Left lung (tissue), 10 donors: Measurements from ENCODE around the gene AMIGO3. TPM values are rescaled to one million over a fixed set of nuclear protein-coding genes. Genes with fewer than 3 reads are reported as not detected.
"Not testable (repeated sequence)": the region's sequence is repeated elsewhere in the genome, so short reads cannot be mapped to it uniquely, and the experiment has no call there.

Experiments used
- ATAC-seq: fragments of 200-7000 bp; cut with Tn5 transposase; one replicate; pipeline ENCODE4 v1.9.1; 2020; ENCODE audit warnings: moderate library complexity
- DNase-seq, 4 donors: peaks; one replicate each; pipeline ENCODE4 v3.0.0-alpha.2; 2013 to 2020
- H3K27ac ChIP-seq, 2 donors: fragments of 200-600 bp; sonication (generic) in 1 of 2; one replicate each; pipeline versions ENCODE4 v1.5.0 to v1.8.0; 2020 to 2021
- H3K27me3 ChIP-seq, 2 donors: fragments of 200-600 bp; sonication (generic) in 1 of 2; one replicate each; pipeline versions ENCODE4 v1.5.0 to v1.8.0; 2020 to 2021
- H3K36me3 ChIP-seq, 2 donors: fragments of 200-600 bp; sonication (generic) in 1 of 2; one replicate each; pipeline versions ENCODE4 v1.5.0 to v1.8.0; 2020 to 2021
- H3K4me1 ChIP-seq, 2 donors: fragments of 200-600 bp; one replicate each; pipeline ENCODE4 v1.8.0; 2021
- H3K4me3 ChIP-seq, 2 donors: fragments of 200-600 bp; sonication (generic) in 1 of 2; one replicate each; pipeline versions ENCODE4 v1.5.0 to v1.8.0; 2020 to 2021; ENCODE audit warnings: mild to moderate bottlenecking in 1 of 2
- H3K9me3 ChIP-seq, 2 donors: fragments of 200-600 bp; sonication (generic) in 1 of 2; one replicate each; pipeline versions ENCODE4 v1.5.0 to v1.8.0; 2020 to 2021
- intact Hi-C, 2 donors: fragments of 100-400 bp; cut with DNase I; formaldehyde crosslinking; loops; one replicate each; pipeline versions ENCODE4 v1.11.2 to v1.14.2; 2022
- polyA plus RNA-seq, 6 donors: library from polyadenylated mRNA; unstranded; fragments of 120-200 nt; gene quantifications; one replicate each; pipeline ENCODE4 v1.2.1, GENCODE V29; 2013; ENCODE audit not compliant: insufficient read length in 6 of 6
- total RNA-seq, 2 donors: library from RNA; stranded (reverse); fragmentation: NEBNext Ultra II Directional; extraction: Animal tissue kit (Norgen Biotek cat#: 25700); gene quantifications; one replicate each; pipeline ENCODE4 v1.2.1, GENCODE V29; 2021
- TF ChIP-seq, protein P1 (sequence below), 2 donors: fragments of 200-600 bp; sonication (generic) in 1 of 2; IDR thresholded peaks; one replicate each; pipeline versions ENCODE4 v1.5.0 to v1.8.0; 2021; ENCODE audit warnings: antibody characterized with exemption in 2 of 2
- donor health status: DM: no; HTN: yes; CAD: no.
- donor health status: DM: no; HTN: no; CAD: no.

Gene AMIGO3
- total and polyA plus RNA-seq, 8 donors = 0.47 to 2.4 (median 1.8) TPM; not detected in 1

- TF ChIP-seq, protein P1, sequence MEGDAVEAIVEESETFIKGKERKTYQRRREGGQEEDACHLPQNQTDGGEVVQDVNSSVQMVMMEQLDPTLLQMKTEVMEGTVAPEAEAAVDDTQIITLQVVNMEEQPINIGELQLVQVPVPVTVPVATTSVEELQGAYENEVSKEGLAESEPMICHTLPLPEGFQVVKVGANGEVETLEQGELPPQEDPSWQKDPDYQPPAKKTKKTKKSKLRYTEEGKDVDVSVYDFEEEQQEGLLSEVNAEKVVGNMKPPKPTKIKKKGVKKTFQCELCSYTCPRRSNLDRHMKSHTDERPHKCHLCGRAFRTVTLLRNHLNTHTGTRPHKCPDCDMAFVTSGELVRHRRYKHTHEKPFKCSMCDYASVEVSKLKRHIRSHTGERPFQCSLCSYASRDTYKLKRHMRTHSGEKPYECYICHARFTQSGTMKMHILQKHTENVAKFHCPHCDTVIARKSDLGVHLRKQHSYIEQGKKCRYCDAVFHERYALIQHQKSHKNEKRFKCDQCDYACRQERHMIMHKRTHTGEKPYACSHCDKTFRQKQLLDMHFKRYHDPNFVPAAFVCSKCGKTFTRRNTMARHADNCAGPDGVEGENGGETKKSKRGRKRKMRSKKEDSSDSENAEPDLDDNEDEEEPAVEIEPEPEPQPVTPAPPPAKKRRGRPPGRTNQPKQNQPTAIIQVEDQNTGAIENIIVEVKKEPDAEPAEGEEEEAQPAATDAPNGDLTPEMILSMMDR (IDR thresholded peaks at IDR 0.05) = no peak
- intact Hi-C loops = no loop called here
These were observed 37.7 kb upstream of the AMIGO3 start for GRCh38 chr3:49757197-49757596.

DNA sequence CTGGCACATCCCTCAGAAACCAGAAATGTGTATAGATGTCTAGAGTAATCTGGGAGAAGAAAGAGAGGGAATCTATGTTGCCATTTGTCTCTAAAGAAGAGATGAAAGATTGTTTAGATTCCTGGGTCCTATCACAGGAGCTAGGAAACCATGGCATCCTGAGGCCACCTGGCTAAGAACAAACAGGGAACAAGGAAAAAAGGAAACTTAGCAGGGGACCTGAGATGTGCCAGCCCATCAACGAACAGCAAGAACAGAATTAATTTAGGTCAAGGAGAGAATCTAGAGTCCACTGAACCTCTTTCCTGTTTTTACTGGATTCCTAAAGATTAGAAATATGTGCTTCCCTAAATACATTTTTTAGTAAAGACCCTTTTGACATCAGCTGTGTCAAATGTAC, 36.6 kb upstream of the AMIGO3 start:
- H3K4me1 ChIP-seq = peaks cover 0 to 5% of the 10 kb centered on the region in 2 donors
- H3K27me3 ChIP-seq = no peaks in the 10 kb centered on the region
- intact Hi-C loops = no loop called here
- H3K36me3 ChIP-seq = no peaks in the 10 kb centered on the region
- H3K9me3 ChIP-seq = no peaks in the 10 kb centered on the region
- TF ChIP-seq, protein P1 (IDR thresholded peaks at IDR 0.05) = no peak
- H3K4me3 ChIP-seq = no peak overlapping the region
- no peak for DNase-seq
- H3K27ac ChIP-seq = no peak overlapping the region
- no peak for ATAC-seq

More at GRCh38 chr3:49757197-49757596, 37.7 kb upstream of the AMIGO3 start:
- Histone ChIP-seq H3K36me3 (no peaks in the 10 kb centered on the region), H3K27ac (no peak overlapping the region), H3K4me1 (peaks cover 0 to 8% of the 10 kb centered on the region in 2 donors), H3K9me3 (no peaks in the 10 kb centered on the region), H3K4me3 (no peak overlapping the region), H3K27me3 (no peaks in the 10 kb centered on the region)
- ATAC-seq = no peak
- DNase-seq = no peak

- Histone ChIP-seq H3K27ac (no peak overlapping the region), H3K4me1 (peaks cover 0 to 5% of the 10 kb centered on the region in 2 donors), H3K36me3 (no peaks in the 10 kb centered on the region), H3K27me3 (no peaks in the 10 kb centered on the region), H3K9me3 (no peaks in the 10 kb centered on the region), H3K4me3 (no peak overlapping the region)
- TF ChIP-seq, protein P1 (IDR thresholded peaks at IDR 0.05) = no peak
- ATAC-seq (no peak), DNase-seq (no peak)
- intact Hi-C loops = no loop called here
These were observed 35.1 kb upstream of the AMIGO3 start for GRCh38 chr3:49754536-49754935.

- no peaks in the 10 kb centered on the region for H3K9me3 ChIP-seq
- TF ChIP-seq, protein P1 (IDR thresholded peaks at IDR 0.05) = no peak
- peaks cover 0 to 24% of the 10 kb centered on the region in 2 donors for H3K36me3 ChIP-seq
- intact Hi-C loops = no loop called here
- DNase-seq = no peak
- H3K27me3 ChIP-seq = no peaks in the 10 kb centered on the region
- no peak overlapping the region for H3K4me3 ChIP-seq
- H3K27ac ChIP-seq = no peak overlapping the region
- H3K4me1 ChIP-seq = peaks cover 0 to 5% of the 10 kb centered on the region in 2 donors
- ATAC-seq = peak; percentile 68
These were observed 32.0 kb upstream of the AMIGO3 start for GRCh38 chr3:49751501-49751900.

DNA sequence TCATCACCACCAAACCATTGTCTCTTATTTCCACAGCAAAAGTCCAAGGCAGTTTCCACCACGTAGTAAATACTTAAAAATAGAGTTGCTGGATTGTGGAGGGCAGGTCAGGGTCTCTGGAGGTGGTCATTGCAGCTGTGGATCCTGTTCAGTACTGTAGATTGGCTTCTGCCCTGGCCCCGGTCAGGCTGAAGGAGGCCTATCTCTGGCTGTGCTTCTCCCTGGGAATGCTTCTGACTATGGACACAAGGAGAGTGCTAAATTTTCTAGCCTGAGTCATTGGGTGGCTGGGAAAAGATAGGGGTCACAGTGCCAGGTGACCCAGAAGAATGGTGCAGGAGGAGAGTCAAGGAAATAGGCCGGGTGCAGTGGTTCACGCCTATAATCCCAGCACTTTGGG, 30.6 kb upstream of the AMIGO3 start:
- Histone ChIP-seq H3K27me3 (no peaks in the 10 kb centered on the region), H3K4me1 (peaks cover 0 to 9% of the 10 kb centered on the region in 2 donors), H3K27ac (no peak overlapping the region), H3K4me3 (no peak overlapping the region), H3K9me3 (no peaks in the 10 kb centered on the region), H3K36me3 (peaks cover 0 to 31% of the 10 kb centered on the region in 2 donors)
- no peak for ATAC-seq
- no peak for DNase-seq
- TF ChIP-seq, protein P1 (IDR thresholded peaks at IDR 0.05) = no peak
- intact Hi-C loops = no loop called here

DNA sequence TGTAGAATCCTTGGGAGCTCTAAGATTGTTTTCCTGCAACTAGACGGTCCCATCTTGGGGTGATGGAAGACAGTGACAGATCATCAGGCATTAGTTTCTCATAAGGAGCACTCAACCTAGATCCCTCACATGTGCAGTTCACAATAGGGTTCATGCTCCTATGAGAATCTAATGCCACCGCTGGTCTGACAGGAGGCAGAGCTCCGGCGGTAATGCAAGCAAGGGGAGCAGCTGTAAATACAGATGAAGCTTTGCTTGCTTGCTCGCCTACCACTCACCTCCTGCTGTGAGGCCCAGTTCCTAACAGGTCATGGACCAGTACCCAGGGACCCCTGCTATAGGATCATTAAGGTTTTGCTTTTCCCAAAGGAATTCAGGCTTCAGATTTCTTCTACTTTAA, 29.4 kb upstream of the AMIGO3 start:
- H3K4me3 ChIP-seq, H3K27me3 ChIP-seq, ATAC-seq, H3K27ac ChIP-seq, H3K9me3 ChIP-seq, DNase-seq, intact Hi-C loops, H3K4me1 ChIP-seq: not testable (repeated sequence)
- H3K36me3 ChIP-seq = peaks cover 0 to 37% of the 10 kb centered on the region in 2 donors
